ENCODE measurements around the gene PLSCR1. TPM values are rescaled to one million over a fixed set of nuclear protein-coding genes. Genes with fewer than 3 reads are reported as not detected.

PLSCR1 gene
- 10 to 100 TPM; 26.9 to 48.3 (median 34.4) TPM for polyA plus RNA-seq (ENCODE audit: low read depth in 6 of 6)

GRCh38 chr3:146544002-146544928, at the start of gene PLSCR1:
PLSCR1 (minus strand) TSS chr3:146544607; CDS start chr3:146536552, 8,055 bp downstream.
- Mint-ChIP-seq H3K36me3 (no peaks in the 10 kb centered on the region), H3K4me1 (peaks cover 31 to 49% (median 42%) of the 10 kb centered on the region in 3 donors), H3K4me3 (peak within 1 kb of the TSS; percentile 90 to 97 (median 95)), H3K27me3 (no peaks in the 10 kb centered on the region), H3K9me3 (no peaks in the 10 kb centered on the region), H3K27ac (peak within 1 kb of the TSS; percentile 88 to 94 (median 93))
- DNase-seq (peak; percentile 79), ATAC-seq (ENCODE audit: low read depth in 2 of 2) (peak; percentile 87 to 91)

GRCh38 chr3:146593776-146594175, 49.4 kb upstream of the PLSCR1 start:
- no peak overlapping the region for H3K27ac Mint-ChIP-seq
- H3K27me3 Mint-ChIP-seq, result peaks cover 0 to 12% (median 0%) of the 10 kb centered on the region in 3 donors

GRCh38 chr3:146590521-146590920, 46.1 kb upstream of the PLSCR1 start:
- H3K27me3 Mint-ChIP-seq, result peaks cover 0 to 5% (median 0%) of the 10 kb centered on the region in 3 donors
- no peak overlapping the region for H3K27ac Mint-ChIP-seq
- no peaks in the 10 kb centered on the region for H3K36me3 Mint-ChIP-seq
- no peak overlapping the region for H3K4me3 Mint-ChIP-seq
- H3K4me1 Mint-ChIP-seq, result no peaks in the 10 kb centered on the region
- no peaks in the 10 kb centered on the region for H3K9me3 Mint-ChIP-seq
- ATAC-seq (ENCODE audit: low read depth in 2 of 2) (no peak), DNase-seq (no peak)

More at GRCh38 chr3:146593776-146594175, 49.4 kb upstream of the PLSCR1 start:
- DNase-seq (no peak), ATAC-seq (ENCODE audit: low read depth in 2 of 2) (no peak)
- H3K4me1 Mint-ChIP-seq, result no peaks in the 10 kb centered on the region
- H3K4me3 Mint-ChIP-seq, result no peak overlapping the region
- H3K9me3 Mint-ChIP-seq, result no peaks in the 10 kb centered on the region
- H3K36me3 Mint-ChIP-seq, result no peaks in the 10 kb centered on the region

GRCh38 chr3:146589899-146590508, 45.6 kb upstream of the PLSCR1 start:
- ATAC-seq (ENCODE audit: low read depth in 2 of 2) (no peak), DNase-seq (no peak)
- Mint-ChIP-seq H3K9me3 (no peaks in the 10 kb centered on the region), H3K4me1 (no peaks in the 10 kb centered on the region), H3K4me3 (no peak overlapping the region), H3K27me3 (peaks cover 0 to 5% (median 0%) of the 10 kb centered on the region in 3 donors), H3K36me3 (no peaks in the 10 kb centered on the region), H3K27ac (no peak overlapping the region)

- Mint-ChIP-seq H3K9me3 (peaks cover 2 to 11% (median 5%) of the 10 kb centered on the region in 7 donors), H3K4me3 (no peak overlapping the region), H3K27me3 (peaks cover 0 to 8% (median 0%) of the 10 kb centered on the region in 3 donors), H3K27ac (no peak overlapping the region), H3K36me3 (peaks cover 0 to 7% of the 10 kb centered on the region in 2 donors), H3K4me1 (no peaks in the 10 kb centered on the region)
- ATAC-seq (ENCODE audit: low read depth in 2 of 2), result no peak
- no peak for DNase-seq
Measured at GRCh38 chr3:146585156-146585555, 40.7 kb upstream of the PLSCR1 start.

GRCh38 chr3:146581951-146582467, 37.6 kb upstream of the PLSCR1 start:
- Mint-ChIP-seq H3K27me3 (peaks cover 0 to 8% (median 0%) of the 10 kb centered on the region in 3 donors), H3K4me1 (no peaks in the 10 kb centered on the region), H3K36me3 (peaks cover 0 to 7% of the 10 kb centered on the region in 2 donors), H3K4me3 (no peak overlapping the region), H3K9me3 (peaks cover 2 to 11% (median 5%) of the 10 kb centered on the region in 7 donors), H3K27ac (no peak overlapping the region)
- ATAC-seq (ENCODE audit: low read depth in 2 of 2) (no peak), DNase-seq (no peak)

- Mint-ChIP-seq H3K27me3 (peaks cover 0 to 8% (median 0%) of the 10 kb centered on the region in 3 donors), H3K9me3 (peaks cover 2 to 11% (median 5%) of the 10 kb centered on the region in 7 donors), H3K4me1 (no peaks in the 10 kb centered on the region), H3K36me3 (peaks cover 0 to 7% of the 10 kb centered on the region in 2 donors), H3K4me3 (no peak overlapping the region), H3K27ac (no peak overlapping the region)
- no peak for ATAC-seq (ENCODE audit: low read depth in 2 of 2)
- no peak for DNase-seq
Measured at GRCh38 chr3:146581080-146581601, 36.7 kb upstream of the PLSCR1 start.

GRCh38 chr3:146577662-146578061, 33.3 kb upstream of the PLSCR1 start:
- H3K27ac Mint-ChIP-seq, result no peak overlapping the region
- no peaks in the 10 kb centered on the region for H3K4me1 Mint-ChIP-seq
- peaks cover 0 to under 1% (median 0%) of the 10 kb centered on the region in 3 donors for H3K27me3 Mint-ChIP-seq

GRCh38 chr3:146575636-146576035, 31.2 kb upstream of the PLSCR1 start:
- Mint-ChIP-seq H3K36me3 (no peaks in the 10 kb centered on the region), H3K4me1 (no peaks in the 10 kb centered on the region), H3K27ac (no peak overlapping the region), H3K4me3 (no peak overlapping the region), H3K9me3 (no peaks in the 10 kb centered on the region), H3K27me3 (peaks cover 0 to 8% (median 0%) of the 10 kb centered on the region in 3 donors)
- ATAC-seq (ENCODE audit: low read depth in 2 of 2) (no peak), DNase-seq (no peak)

More at GRCh38 chr3:146577662-146578061, 33.3 kb upstream of the PLSCR1 start:
- DNase-seq, result peak; percentile 24
- H3K9me3 Mint-ChIP-seq, result peaks cover 0 to 5% (median 0%) of the 10 kb centered on the region in 7 donors
- no peak overlapping the region for H3K4me3 Mint-ChIP-seq
- ATAC-seq (ENCODE audit: low read depth in 2 of 2), result peak in 1 of 2 donors; percentile 55
- peaks cover 0 to under 1% of the 10 kb centered on the region in 2 donors for H3K36me3 Mint-ChIP-seq

- peaks cover 0 to 8% (median 0%) of the 10 kb centered on the region in 3 donors for H3K27me3 Mint-ChIP-seq
- no peaks in the 10 kb centered on the region for H3K9me3 Mint-ChIP-seq
- ATAC-seq (ENCODE audit: low read depth in 2 of 2) (no peak), DNase-seq (no peak)
- no peaks in the 10 kb centered on the region for H3K4me1 Mint-ChIP-seq
- no peak overlapping the region for H3K27ac Mint-ChIP-seq
- H3K36me3 Mint-ChIP-seq, result no peaks in the 10 kb centered on the region
- H3K4me3 Mint-ChIP-seq, result no peak overlapping the region
Measured at GRCh38 chr3:146574173-146574572, 29.8 kb upstream of the PLSCR1 start.

- peak overlapping the region in 1 of 6 donors; percentile 64 for H3K27ac Mint-ChIP-seq
- no peaks in the 10 kb centered on the region for H3K4me1 Mint-ChIP-seq
- H3K36me3 Mint-ChIP-seq, result no peaks in the 10 kb centered on the region
- H3K27me3 Mint-ChIP-seq, result peaks cover 0 to 8% (median 4%) of the 10 kb centered on the region in 3 donors
- no peak for DNase-seq
- H3K9me3 Mint-ChIP-seq, result no peaks in the 10 kb centered on the region
- no peak overlapping the region for H3K4me3 Mint-ChIP-seq
- ATAC-seq (ENCODE audit: low read depth in 2 of 2), result no peak
Measured at GRCh38 chr3:146569314-146569713, 24.9 kb upstream of the PLSCR1 start.

- DNase-seq (no peak), ATAC-seq (ENCODE audit: low read depth in 2 of 2) (no peak)
- no peak overlapping the region for H3K27ac Mint-ChIP-seq
- peaks cover 0 to 7% (median 2%) of the 10 kb centered on the region in 7 donors for H3K9me3 Mint-ChIP-seq
- no peaks in the 10 kb centered on the region for H3K4me1 Mint-ChIP-seq
- peaks cover 4 to 11% (median 7%) of the 10 kb centered on the region in 3 donors for H3K27me3 Mint-ChIP-seq
- H3K36me3 Mint-ChIP-seq, result no peaks in the 10 kb centered on the region
- H3K4me3 Mint-ChIP-seq, result no peak overlapping the region
Measured at GRCh38 chr3:146566138-146566537, 21.7 kb upstream of the PLSCR1 start.

GRCh38 chr3:146561879-146562278, 17.5 kb upstream of the PLSCR1 start:
- H3K9me3 Mint-ChIP-seq, result peaks cover 0 to 7% (median 2%) of the 10 kb centered on the region in 7 donors
- DNase-seq, result no peak
- H3K36me3 Mint-ChIP-seq, result no peaks in the 10 kb centered on the region
- H3K4me3 Mint-ChIP-seq, result no peak overlapping the region
- H3K27me3 Mint-ChIP-seq, result peaks cover 0 to 7% (median 6%) of the 10 kb centered on the region in 3 donors
- no peak for ATAC-seq (ENCODE audit: low read depth in 2 of 2)
- no peaks in the 10 kb centered on the region for H3K4me1 Mint-ChIP-seq
- H3K27ac Mint-ChIP-seq, result no peak overlapping the region

All from naive B cell (primary cell).